ENCODE results near the gene SINHCAF.

GRCh38 chr12:31339831-31340622, 14.1 kb upstream of the SINHCAF start:
- TF ChIP-seq, protein P1, sequence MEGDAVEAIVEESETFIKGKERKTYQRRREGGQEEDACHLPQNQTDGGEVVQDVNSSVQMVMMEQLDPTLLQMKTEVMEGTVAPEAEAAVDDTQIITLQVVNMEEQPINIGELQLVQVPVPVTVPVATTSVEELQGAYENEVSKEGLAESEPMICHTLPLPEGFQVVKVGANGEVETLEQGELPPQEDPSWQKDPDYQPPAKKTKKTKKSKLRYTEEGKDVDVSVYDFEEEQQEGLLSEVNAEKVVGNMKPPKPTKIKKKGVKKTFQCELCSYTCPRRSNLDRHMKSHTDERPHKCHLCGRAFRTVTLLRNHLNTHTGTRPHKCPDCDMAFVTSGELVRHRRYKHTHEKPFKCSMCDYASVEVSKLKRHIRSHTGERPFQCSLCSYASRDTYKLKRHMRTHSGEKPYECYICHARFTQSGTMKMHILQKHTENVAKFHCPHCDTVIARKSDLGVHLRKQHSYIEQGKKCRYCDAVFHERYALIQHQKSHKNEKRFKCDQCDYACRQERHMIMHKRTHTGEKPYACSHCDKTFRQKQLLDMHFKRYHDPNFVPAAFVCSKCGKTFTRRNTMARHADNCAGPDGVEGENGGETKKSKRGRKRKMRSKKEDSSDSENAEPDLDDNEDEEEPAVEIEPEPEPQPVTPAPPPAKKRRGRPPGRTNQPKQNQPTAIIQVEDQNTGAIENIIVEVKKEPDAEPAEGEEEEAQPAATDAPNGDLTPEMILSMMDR (IDR thresholded peaks at IDR 0.05; ENCODE audit: low read depth, low read length): no peak
- no peak for TF ChIP-seq EZH2phosphoT487 (IDR thresholded peaks at IDR 0.05; ENCODE audit: low read depth)

All from OCI-LY3 (cell line).